Kidney (tissue), 14 donors: ENCODE data around the gene ARMH3. TPM values are rescaled to one million over a fixed set of nuclear protein-coding genes. Genes with fewer than 3 reads are reported as not detected.

Source experiments
- DNase-seq, 5 donors: peaks; one replicate each; pipeline ENCODE4 v3.0.0-alpha.2; 2013 to 2020
- FAIRE-seq: peaks from 2 replicates; lab custom pipeline; 2012; peaks lifted over from hg19 to GRCh38; lab: Jason Lieb, UNC
- H3K27ac ChIP-seq, 2 donors: one replicate each; pipeline ENCODE4 v1.7.0; 2013; ENCODE audit warnings: low read depth in 2 of 2, low read length in 2 of 2, inconsistent platforms in 1 of 2
- H3K27me3 ChIP-seq: one replicate; pipeline ENCODE4 v1.7.1; 2013; ENCODE audit warnings: low read length, inconsistent platforms; ENCODE audit not compliant: control insufficient read depth, insufficient read depth
- H3K36me3 ChIP-seq, 3 donors: one replicate each; pipeline versions ENCODE4 v1.7.0 to v1.7.1; 2013; ENCODE audit warnings: low read length in 3 of 3, control low read depth in 1 of 3, inconsistent platforms in 1 of 3; ENCODE audit not compliant: insufficient read depth in 3 of 3, control insufficient read depth in 2 of 3
- H3K4me1 ChIP-seq, 3 donors: one replicate each; pipeline versions ENCODE4 v1.7.0 to v1.7.1; 2013; ENCODE audit warnings: low read length in 3 of 3, inconsistent platforms in 1 of 3, low read depth in 1 of 3; ENCODE audit not compliant: control insufficient read depth in 2 of 3, insufficient read depth in 2 of 3
- H3K4me3 ChIP-seq, 3 donors: one replicate each; pipeline versions ENCODE4 v1.7.0 to v1.8.1; 2013; ENCODE audit warnings: low read length in 3 of 3, control low read depth in 1 of 3, inconsistent platforms in 1 of 3
- H3K9ac ChIP-seq, 3 donors: one replicate each; pipeline versions ENCODE4 v1.7.0 to v1.7.1; 2013; ENCODE audit warnings: low read length in 3 of 3, control low read depth in 1 of 3, inconsistent platforms in 1 of 3
- H3K9me3 ChIP-seq, 3 donors: one replicate each; pipeline versions ENCODE4 v1.7.0 to v1.7.1; 2013; ENCODE audit warnings: low read length in 3 of 3, control low read depth in 1 of 3, inconsistent platforms in 1 of 3; ENCODE audit not compliant: control insufficient read depth in 2 of 3, insufficient read depth in 1 of 3
- CTCF ChIP-seq: IDR thresholded peaks from 3 replicates; pipeline ENCODE4 v1.5.1; 2012; ENCODE audit warnings: mild to moderate bottlenecking, moderate library complexity, borderline replicate concordance; ENCODE audit not compliant: insufficient read depth; ENCODE audit errors: extremely low read depth
- intact Hi-C: fragments of 100-400 bp; cut with DNase I; formaldehyde crosslinking; loops from one replicate; pipeline ENCODE4 v1.11.1; 2022
- polyA plus RNA-seq: library from polyadenylated mRNA; stranded (reverse); fragments of 350-450 nt; fragmentation: Illumina TruSeq; extraction: RNeasy Lipid Tissue Mini Kit (QIAGEN cat#74804); gene quantifications from one replicate; pipeline ENCODE4 v1.2.3, GENCODE V29; 2014; ENCODE audit warnings: low read depth, low replicate concordance; ENCODE audit not compliant: insufficient read depth
- total RNA-seq: library from RNA; stranded (reverse); fragmentation: NEBNext Ultra II Directional; extraction: Animal tissue kit (Norgen Biotek cat#: 25700); gene quantifications from one replicate; pipeline ENCODE4 v1.2.1, GENCODE V29; 2021
- donor health status: control.
- donor health status: control.
- donor health status: control.
- donor health status: control.
- donor health status: control.
- donor health status: DM: yes; HTN: yes; CAD: no.
- donor health status: Normal renal cell carcinoma (clear cell type).

ARMH3 gene
- total and polyA plus RNA-seq, 2 donors from 2014 or later = 14.0 to 26.1 TPM

DNA sequence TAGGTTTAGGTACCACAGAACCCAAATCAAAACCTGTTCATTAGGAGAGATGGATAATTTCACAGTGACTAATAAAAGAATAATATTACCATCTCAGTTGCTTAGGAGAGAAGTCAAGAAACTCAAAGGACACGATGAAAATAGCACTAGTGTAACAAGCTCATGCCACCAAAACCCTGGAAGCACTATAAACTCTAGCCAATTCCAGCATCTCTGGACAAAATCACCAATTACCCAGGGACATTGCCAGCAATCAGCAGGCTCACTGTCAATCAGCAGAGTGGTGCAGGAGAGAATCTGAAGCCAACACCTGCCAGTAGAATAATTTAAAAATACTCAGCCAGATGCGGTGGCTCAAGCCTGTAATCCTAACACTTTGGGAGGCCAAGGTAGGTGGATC, 88.9 kb downstream of the ARMH3 start:
- no peaks in the 10 kb centered on the region for H3K9me3 ChIP-seq
- H3K4me3 ChIP-seq = no peak overlapping the region
- H3K9ac ChIP-seq = no peak overlapping the region
- no peaks in the 10 kb centered on the region for H3K27me3 ChIP-seq
- H3K27ac ChIP-seq = no peak overlapping the region
- H3K36me3 ChIP-seq = peaks cover 0 to 16% (median 0%) of the 10 kb centered on the region in 3 donors
- TF ChIP-seq CTCF = no peak
- intact Hi-C loops = no loop called here
- no peak for FAIRE-seq
- no peak for DNase-seq
- H3K4me1 ChIP-seq = no peaks in the 10 kb centered on the region

DNA sequence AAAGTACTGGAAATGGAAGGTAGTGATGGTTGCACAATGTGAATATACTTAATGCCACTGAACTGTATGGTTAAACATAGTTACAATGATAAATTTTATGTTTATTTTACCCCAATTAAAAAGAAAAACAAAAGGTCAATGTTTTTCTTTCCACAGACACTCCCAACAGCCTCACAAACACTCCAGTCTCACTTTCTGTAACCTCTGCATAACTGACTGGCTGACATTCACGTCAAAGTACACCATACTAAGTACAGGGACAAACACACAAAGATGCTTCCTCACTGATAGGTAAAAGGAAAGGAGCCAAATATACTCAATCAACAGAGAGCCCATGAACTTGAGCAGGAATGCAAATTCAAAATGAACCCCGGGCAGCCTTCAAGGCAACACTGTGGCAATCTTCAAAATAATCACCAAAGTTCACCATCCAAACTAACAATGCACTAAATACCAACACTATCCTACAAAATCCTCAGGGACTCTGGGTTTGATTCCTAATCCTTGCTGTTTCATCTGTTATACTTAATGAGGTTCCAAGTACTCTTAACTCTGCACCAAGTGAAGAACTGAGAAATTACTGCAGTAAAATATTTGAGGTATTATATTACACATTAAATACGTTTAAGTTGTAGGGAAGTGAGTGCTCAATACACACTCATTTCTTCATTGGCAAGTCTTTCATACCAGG, 90.8 kb downstream of the ARMH3 start:
- Histone ChIP-seq H3K27me3 (no peaks in the 10 kb centered on the region), H3K9ac (no peak overlapping the region), H3K36me3 (peaks cover 0 to 15% (median 0%) of the 10 kb centered on the region in 3 donors), H3K4me1 (no peaks in the 10 kb centered on the region), H3K27ac (no peak overlapping the region), H3K9me3 (no peaks in the 10 kb centered on the region), H3K4me3 (no peak overlapping the region)
- intact Hi-C loops = no loop called here
- DNase-seq = no peak
- TF ChIP-seq CTCF = no peak
- no peak for FAIRE-seq

DNA sequence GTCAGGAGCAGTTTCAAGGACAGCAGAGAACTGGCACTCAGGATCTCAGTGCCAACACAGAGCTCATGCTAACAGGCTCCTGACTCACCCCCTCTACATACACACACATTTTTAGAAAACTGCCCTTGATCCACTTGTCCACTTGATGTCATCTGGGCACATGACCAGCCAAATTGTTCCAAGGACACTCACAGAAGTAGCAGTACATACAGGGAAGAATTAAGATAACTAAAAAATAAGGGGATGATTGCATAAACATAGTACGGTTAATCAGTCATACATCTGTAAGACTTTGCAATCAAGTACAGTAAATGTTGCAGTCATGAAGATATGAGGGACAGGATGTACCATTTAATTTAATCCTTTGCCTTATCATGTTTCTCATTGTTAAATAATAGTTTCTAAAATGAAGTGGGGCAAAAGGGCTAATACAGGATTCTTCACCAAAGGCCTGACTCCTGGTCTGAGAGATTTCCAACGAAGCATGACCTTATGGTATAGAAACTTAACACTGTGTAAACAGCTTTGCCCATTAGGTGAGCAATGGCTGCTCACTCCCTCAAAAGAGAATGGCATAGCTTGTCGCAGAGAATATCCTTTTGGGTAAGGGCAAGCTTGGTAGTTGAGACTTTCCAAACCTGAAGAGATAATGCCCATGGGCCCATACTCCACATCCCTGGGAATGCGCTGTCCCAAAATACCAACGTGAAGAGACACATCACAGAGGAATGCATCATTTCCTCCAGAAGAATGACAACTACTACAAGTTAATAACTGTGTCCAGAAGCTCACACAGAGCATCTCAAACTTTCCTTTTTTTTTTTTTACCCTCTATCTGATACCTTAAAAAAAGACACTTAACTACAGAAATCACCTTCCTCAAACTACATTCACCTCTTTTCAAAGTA, 94.1 kb downstream of the ARMH3 start:
- TF ChIP-seq CTCF = no peak
- no peaks in the 10 kb centered on the region for H3K4me1 ChIP-seq
- H3K36me3 ChIP-seq = peaks cover 0 to 2% (median 1%) of the 10 kb centered on the region in 3 donors
- no peaks in the 10 kb centered on the region for H3K9me3 ChIP-seq
- no peak for FAIRE-seq
- intact Hi-C loops = no loop called here
- no peaks in the 10 kb centered on the region for H3K27me3 ChIP-seq
- no peak overlapping the region for H3K27ac ChIP-seq
- no peak overlapping the region for H3K9ac ChIP-seq
- DNase-seq = peak in 3 of 5 donors; percentile 19 to 64 (median 39)
- H3K4me3 ChIP-seq = no peak overlapping the region
